ENCODE results near the gene JAZF1. TPM values are rescaled to one million over a fixed set of nuclear protein-coding genes. Genes with fewer than 3 reads are reported as not detected.

JAZF1 gene
- total RNA-seq, 1 donor from 2014 or later: 3.6 TPM

GRCh38 chr7:28140979-28141378, 39.6 kb downstream of the JAZF1 start:
- no peak for DNase-seq (ENCODE audit: low read depth)
- H3K4me3 ChIP-seq (ENCODE audit: low read depth, low read length): no peak overlapping the region
- TF ChIP-seq, protein P1, sequence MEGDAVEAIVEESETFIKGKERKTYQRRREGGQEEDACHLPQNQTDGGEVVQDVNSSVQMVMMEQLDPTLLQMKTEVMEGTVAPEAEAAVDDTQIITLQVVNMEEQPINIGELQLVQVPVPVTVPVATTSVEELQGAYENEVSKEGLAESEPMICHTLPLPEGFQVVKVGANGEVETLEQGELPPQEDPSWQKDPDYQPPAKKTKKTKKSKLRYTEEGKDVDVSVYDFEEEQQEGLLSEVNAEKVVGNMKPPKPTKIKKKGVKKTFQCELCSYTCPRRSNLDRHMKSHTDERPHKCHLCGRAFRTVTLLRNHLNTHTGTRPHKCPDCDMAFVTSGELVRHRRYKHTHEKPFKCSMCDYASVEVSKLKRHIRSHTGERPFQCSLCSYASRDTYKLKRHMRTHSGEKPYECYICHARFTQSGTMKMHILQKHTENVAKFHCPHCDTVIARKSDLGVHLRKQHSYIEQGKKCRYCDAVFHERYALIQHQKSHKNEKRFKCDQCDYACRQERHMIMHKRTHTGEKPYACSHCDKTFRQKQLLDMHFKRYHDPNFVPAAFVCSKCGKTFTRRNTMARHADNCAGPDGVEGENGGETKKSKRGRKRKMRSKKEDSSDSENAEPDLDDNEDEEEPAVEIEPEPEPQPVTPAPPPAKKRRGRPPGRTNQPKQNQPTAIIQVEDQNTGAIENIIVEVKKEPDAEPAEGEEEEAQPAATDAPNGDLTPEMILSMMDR (conservative IDR thresholded peaks at IDR 0.05; ENCODE audit: low read depth, low read length): no peak

DNA sequence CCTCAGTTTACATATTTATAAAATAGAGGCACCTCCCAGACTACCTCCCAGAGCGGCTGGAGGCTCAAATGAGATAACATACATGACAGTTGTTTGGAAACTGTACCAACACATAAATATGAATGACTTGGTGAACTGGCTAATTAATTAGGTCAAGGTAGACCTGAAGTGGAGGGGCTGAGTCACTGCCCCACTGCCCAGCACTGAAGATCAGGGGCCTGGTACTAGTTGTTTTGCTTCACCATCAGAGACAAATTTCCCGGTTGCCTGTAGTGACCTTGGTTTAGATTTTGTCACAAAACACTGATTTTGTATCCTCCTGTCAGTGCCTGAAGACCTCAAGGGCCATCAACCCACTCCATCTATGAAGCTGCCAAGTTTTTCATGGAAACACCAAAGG, 41.8 kb downstream of the JAZF1 start:
- DNase-seq (ENCODE audit: low read depth): no peak
- H3K4me3 ChIP-seq (ENCODE audit: low read depth, low read length): no peak overlapping the region
- TF ChIP-seq, protein P1 (conservative IDR thresholded peaks at IDR 0.05; ENCODE audit: low read depth, low read length): no peak

DNA sequence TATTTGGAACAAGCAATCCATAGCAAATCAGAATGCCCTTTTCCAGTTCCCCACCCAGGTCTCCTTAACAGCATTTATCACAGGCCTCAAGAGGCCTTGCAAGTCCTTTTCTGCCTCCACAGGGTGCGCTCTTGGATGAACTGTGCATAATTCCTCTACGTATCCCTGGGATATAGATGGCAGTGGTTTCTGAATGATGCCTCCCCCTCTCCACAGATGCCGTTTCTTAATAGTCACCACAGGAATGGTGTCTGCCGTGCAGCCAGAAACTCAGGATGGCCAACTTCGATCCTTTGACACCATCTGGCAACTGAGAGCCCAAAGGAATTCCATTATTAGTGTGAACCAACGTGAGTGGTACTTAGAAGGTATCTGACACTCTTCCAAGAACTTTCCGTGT, 43.1 kb downstream of the JAZF1 start:
- no peak for DNase-seq (ENCODE audit: low read depth)
- TF ChIP-seq, protein P1 (conservative IDR thresholded peaks at IDR 0.05; ENCODE audit: low read depth, low read length): no peak
- no peak overlapping the region for H3K4me3 ChIP-seq (ENCODE audit: low read depth, low read length)

DNA sequence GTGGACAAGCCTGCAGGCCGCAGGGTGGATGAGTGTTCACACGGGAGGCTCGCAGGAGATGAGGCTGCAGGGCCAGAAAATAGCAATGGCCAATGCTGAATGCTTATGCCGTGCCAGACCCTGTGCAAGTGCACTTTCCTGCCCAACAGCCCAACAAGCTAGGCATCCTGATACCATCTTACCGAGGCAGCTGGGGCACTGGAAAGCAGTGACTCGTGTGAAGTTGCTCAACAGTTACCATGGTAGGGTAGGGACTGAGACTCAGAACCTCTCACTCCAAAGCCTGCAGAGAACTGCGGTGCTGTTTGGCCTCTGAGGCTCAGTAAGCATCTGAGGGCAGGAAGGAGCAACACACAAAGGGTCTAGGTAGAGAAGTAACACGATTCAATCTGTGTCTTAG, 43.7 kb downstream of the JAZF1 start:
- DNase-seq (ENCODE audit: low read depth): no peak
- TF ChIP-seq, protein P1 (conservative IDR thresholded peaks at IDR 0.05; ENCODE audit: low read depth, low read length): no peak
- no peak overlapping the region for H3K4me3 ChIP-seq (ENCODE audit: low read depth, low read length)

GRCh38 chr7:28136420-28136819, 44.2 kb downstream of the JAZF1 start:
- DNase-seq (ENCODE audit: low read depth): no peak
- H3K4me3 ChIP-seq (ENCODE audit: low read depth, low read length): no peak overlapping the region
- TF ChIP-seq, protein P1 (conservative IDR thresholded peaks at IDR 0.05; ENCODE audit: low read depth, low read length): no peak

DNA sequence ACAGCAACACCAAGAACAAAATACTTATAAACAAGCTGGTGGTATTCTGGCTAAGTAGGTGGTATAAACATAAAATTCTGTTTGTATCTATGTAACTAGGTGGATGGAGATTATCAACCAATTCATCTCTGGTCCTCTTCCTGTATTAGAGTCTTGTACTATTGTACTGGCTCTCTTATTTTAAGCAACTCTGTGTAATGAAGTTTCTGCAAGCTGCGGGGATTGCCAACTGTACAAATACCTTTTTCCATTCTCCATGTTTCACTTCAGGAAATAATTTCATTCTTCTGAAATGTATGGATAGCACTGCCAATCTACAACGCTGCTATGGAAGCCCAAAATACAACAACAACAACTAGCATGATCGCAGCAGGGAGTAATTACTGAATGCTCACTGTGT, 44.8 kb downstream of the JAZF1 start:
- no peak overlapping the region for H3K4me3 ChIP-seq (ENCODE audit: low read depth, low read length)
- DNase-seq (ENCODE audit: low read depth): no peak
- TF ChIP-seq, protein P1 (conservative IDR thresholded peaks at IDR 0.05; ENCODE audit: low read depth, low read length): no peak

- DNase-seq (ENCODE audit: low read depth): no peak
- TF ChIP-seq, protein P1 (conservative IDR thresholded peaks at IDR 0.05; ENCODE audit: low read depth, low read length): no peak
These were observed 45.3 kb downstream of the JAZF1 start for GRCh38 chr7:28135315-28135714.

More at GRCh38 chr7:28135315-28135714, 45.3 kb downstream of the JAZF1 start:
- H3K4me3 ChIP-seq (ENCODE audit: low read depth, low read length): no peak overlapping the region
